ENCODE data around the gene MUC5B. TPM values are rescaled to one million over a fixed set of nuclear protein-coding genes. Genes with fewer than 3 reads are reported as not detected.
"Not testable (repeated sequence)": the region's sequence is repeated elsewhere in the genome, so short reads cannot be mapped to it uniquely, and the experiment has no call there.

MUC5B gene
- not detected for total RNA-seq

DNA sequence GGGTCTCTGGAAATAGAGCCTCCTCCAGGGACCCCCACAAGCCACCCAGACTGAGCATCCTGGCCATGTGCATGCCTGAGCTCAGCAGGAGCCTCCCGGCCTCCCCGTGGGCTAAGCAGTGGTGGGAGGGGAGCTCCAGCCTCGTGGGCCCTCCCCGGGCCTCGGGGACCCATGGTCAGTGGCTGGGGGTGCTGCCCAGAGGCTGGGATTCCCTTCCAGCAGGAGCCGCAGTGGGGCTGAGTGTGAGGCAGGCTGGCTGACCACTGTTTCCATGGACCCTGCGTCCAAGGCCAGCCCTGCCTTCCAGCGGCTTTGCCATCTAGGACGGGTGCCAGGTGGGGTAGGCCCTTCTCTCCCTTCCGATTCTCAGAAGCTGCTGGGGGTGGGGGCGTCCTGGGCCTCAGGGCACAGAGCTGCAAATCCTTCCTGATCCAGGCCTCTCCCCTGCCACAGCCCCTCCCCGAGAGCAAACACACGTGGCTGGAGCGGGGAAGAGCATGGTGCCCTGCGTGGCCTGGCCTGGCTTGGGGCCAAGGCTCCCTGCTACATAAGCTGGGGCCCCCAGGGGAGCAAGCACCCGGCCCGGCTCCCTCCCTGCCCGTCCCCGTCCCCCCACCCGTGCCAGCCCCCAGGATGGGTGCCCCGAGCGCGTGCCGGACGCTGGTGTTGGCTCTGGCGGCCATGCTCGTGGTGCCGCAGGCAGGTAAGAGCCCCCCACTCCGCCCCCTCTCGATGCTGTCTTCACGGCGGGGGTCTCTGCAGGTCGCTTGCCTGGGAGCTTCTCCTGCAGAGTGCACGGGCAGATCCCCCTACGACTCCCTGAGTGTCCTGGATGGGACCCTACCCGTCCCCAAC is at the start of gene MUC5B:
Gene MUC5B, plus strand, starts transcription at position 576 of the 855 bp plus-strand sequence. Its CDS starts 58 bp downstream, at position 634.
- CTCF ChIA-PET, result no interaction called here
- H3K4me1 Mint-ChIP-seq, result no peaks in the 10 kb centered on the region
- POLR2A ChIA-PET, result no interaction called here
- H3K9me3 Mint-ChIP-seq, result no peaks in the 10 kb centered on the region
- H3K36me3 Mint-ChIP-seq (ENCODE audit: low read depth), result no peaks in the 10 kb centered on the region
- no peaks in the 10 kb centered on the region for H3K27me3 Mint-ChIP-seq
- DNase-seq, result no peak
- no peak within 1 kb of the TSS for H3K27ac Mint-ChIP-seq
- no peak within 1 kb of the TSS for H3K4me3 Mint-ChIP-seq

DNA sequence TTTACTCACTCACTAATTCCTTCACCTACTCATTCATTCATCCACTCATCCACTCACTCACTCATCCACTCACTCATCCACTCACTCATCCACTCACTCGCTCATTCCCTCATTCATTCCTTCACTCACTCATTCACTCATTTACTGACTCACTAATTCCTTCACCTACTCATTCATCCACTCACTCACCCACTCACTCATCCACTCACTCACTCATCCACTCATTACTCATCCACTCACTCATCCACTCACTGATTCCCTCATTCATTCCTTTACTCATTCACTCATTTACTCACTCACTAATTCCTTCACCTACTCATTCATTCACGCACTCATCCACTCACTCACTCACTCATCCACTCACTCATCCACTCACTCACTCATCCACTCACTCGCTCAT is 49.5 kb upstream of the MUC5B start:
- DNase-seq; H3K27ac Mint-ChIP-seq; H3K27me3 Mint-ChIP-seq; H3K36me3 Mint-ChIP-seq (ENCODE audit: low read depth); POLR2A ChIA-PET; CTCF ChIA-PET; H3K4me1 Mint-ChIP-seq; H3K4me3 Mint-ChIP-seq: not testable (repeated sequence)
- peaks cover 12% of the 10 kb centered on the region for H3K9me3 Mint-ChIP-seq

DNA sequence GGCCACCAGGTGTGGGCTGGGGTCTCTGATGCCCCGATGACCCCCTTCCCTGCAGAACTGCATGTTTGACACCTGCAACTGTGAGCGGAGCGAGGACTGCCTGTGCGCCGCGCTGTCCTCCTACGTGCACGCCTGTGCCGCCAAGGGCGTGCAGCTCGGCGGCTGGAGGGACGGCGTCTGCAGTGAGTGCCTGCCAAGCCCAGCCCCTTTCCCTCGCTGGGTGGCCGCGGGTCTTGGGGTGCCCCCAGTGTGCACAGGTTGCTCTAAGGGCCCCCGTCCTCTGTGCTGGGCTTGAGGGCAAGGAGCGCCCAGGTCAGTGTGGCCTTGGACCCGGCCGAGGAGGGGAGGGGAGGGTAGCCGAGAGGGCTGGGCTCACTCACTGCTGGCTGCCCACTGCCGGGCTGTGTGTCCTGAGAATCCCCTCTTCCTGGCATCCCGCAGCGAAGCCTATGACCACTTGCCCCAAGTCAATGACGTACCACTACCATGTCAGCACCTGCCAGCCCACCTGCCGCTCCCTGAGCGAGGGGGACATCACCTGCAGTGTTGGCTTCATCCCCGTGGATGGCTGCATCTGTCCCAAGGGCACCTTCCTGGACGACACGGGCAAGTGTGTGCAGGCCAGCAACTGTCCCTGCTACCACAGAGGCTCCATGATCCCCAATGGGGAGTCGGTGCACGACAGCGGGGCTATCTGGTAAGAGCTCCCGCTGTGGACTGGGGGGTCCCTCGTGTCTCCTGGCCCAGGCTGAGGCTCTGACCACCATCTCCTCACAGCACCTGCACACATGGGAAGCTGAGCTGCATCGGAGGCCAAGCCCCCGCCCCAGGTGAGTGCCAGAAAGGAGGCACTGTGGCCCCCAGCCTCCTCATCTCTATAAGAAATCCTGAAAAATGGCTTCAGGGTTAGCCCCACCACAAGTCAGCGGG is 48.2 kb upstream of the MUC5B start:
- no peak overlapping the region for H3K27ac Mint-ChIP-seq
- no peaks in the 10 kb centered on the region for H3K36me3 Mint-ChIP-seq (ENCODE audit: low read depth)
- no peaks in the 10 kb centered on the region for H3K27me3 Mint-ChIP-seq
- CTCF ChIA-PET, result no interaction called here
- POLR2A ChIA-PET, result no interaction called here
- H3K4me1 Mint-ChIP-seq, result no peaks in the 10 kb centered on the region
- peaks cover 12% of the 10 kb centered on the region for H3K9me3 Mint-ChIP-seq
- no peak for DNase-seq
- H3K4me3 Mint-ChIP-seq, result no peak overlapping the region

DNA sequence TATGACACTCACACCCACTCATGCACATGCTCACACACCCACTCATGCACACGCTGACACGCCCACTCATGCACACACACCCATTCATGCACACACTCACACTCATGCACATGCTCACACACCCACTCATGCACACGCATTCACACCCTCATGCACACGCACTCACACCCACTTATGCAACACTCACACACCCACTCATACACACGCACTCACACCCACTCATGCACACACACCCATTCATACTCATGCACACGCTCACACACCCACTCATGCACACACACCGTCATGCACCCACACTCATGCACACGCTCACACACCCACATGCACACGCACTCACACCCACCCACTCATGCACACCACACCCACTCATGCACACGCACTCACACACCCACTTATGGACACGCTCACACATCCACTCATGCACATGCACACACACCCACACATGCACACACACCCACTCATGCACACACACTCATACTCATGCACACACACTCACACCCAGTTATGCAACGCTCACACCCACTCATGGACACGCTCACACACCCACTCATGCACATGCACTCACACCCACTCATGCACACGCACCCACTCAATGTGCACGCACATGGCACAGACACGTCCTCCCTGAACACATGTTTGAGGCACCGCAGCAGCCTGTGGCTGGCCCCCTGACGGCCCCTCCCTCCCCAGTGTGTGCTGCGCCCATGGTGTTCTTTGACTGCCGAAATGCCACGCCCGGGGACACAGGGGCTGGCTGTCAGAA is 47.2 kb upstream of the MUC5B start:
- H3K27ac Mint-ChIP-seq, result no peak overlapping the region
- peaks cover 12% of the 10 kb centered on the region for H3K9me3 Mint-ChIP-seq
- no peak for DNase-seq
- no peaks in the 10 kb centered on the region for H3K4me1 Mint-ChIP-seq
- CTCF ChIA-PET, result no interaction called here
- no peak overlapping the region for H3K4me3 Mint-ChIP-seq
- H3K27me3 Mint-ChIP-seq, result no peaks in the 10 kb centered on the region
- no peaks in the 10 kb centered on the region for H3K36me3 Mint-ChIP-seq (ENCODE audit: low read depth)
- POLR2A ChIA-PET, result no interaction called here

DNA sequence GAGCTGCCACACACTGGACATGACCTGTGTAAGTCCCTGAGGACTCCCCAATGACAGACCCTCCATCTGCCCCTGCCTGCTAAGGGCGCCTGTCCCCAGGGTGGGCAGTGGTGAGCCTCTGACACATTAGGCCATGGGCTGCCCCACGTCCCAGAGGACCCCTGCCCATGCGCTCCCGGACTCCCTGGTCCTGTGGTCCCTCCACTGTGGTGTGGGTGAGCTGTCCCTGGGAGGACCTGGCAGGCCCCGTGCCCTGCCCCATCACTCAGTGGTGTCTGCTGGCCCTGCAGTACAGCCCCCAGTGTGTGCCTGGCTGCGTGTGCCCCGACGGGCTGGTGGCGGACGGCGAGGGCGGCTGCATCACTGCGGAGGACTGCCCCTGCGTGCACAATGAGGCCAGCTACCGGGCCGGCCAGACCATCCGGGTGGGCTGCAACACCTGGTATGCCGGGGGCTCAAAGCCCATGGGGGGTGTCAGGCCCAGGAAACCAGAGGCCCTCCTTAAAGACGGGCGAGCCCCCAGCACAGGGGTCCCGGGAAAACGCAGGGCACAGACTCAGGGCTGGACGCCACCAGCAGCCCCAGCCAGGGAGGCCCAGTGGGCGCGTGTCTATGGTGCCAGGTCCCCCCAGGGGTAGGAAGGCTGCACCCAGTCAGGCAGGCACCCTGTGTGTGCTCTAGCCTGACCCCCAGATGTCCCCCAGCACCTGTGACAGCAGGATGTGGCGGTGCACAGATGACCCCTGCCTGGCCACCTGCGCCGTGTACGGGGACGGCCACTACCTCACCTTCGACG is 46.4 kb upstream of the MUC5B start:
- H3K36me3 Mint-ChIP-seq (ENCODE audit: low read depth), result no peaks in the 10 kb centered on the region
- no peaks in the 10 kb centered on the region for H3K27me3 Mint-ChIP-seq
- ChIA-PET CTCF (no interaction called here), POLR2A (no interaction called here)
- H3K4me3 Mint-ChIP-seq, result no peak overlapping the region
- DNase-seq, result no peak
- H3K9me3 Mint-ChIP-seq, result peaks cover 10% of the 10 kb centered on the region
- H3K4me1 Mint-ChIP-seq, result no peaks in the 10 kb centered on the region
- no peak overlapping the region for H3K27ac Mint-ChIP-seq

DNA sequence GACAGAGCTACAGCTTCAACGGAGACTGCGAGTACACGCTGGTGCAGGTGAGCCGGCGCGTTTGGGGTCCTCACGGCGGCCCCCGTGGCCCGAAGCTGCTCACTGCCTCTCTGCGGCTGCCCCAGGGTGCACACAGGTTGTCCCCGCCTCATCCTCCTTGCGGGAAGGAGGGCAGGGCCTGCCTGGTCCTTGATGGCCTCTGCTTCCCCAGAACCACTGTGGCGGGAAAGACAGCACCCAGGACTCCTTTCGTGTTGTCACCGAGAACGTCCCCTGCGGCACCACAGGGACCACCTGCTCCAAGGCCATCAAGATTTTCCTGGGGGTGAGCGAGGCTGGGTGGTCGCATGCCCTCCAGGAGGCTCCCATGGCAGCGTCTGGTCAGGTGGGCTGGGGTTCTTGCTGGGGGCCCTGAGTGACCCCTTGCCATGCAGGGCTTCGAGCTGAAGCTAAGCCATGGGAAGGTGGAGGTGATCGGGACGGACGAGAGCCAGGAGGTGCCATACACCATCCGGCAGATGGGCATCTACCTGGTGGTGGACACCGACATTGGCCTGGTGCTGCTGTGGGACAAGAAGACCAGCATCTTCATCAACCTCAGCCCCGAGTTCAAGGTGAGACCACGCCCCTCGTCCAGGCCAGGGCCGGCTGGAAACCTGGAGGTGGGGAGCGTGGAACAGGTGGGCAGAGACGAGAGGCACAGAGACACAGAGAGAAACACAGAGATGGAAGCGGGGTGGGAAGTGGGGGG is 45.7 kb upstream of the MUC5B start:
- no peak overlapping the region for H3K27ac Mint-ChIP-seq
- no peaks in the 10 kb centered on the region for H3K36me3 Mint-ChIP-seq (ENCODE audit: low read depth)
- H3K27me3 Mint-ChIP-seq, result no peaks in the 10 kb centered on the region
- ChIA-PET POLR2A (no interaction called here), CTCF (no interaction called here)
- H3K9me3 Mint-ChIP-seq, result peaks cover 7% of the 10 kb centered on the region
- no peak overlapping the region for H3K4me3 Mint-ChIP-seq
- H3K4me1 Mint-ChIP-seq, result no peaks in the 10 kb centered on the region
- no peak for DNase-seq

- H3K36me3 Mint-ChIP-seq (ENCODE audit: low read depth), result no peaks in the 10 kb centered on the region
- CTCF ChIA-PET, result no interaction called here
- POLR2A ChIA-PET, result no interaction called here
- H3K9me3 Mint-ChIP-seq, result peaks cover 7% of the 10 kb centered on the region
- no peak overlapping the region for H3K27ac Mint-ChIP-seq
- H3K27me3 Mint-ChIP-seq, result no peaks in the 10 kb centered on the region
- H3K4me1 Mint-ChIP-seq, result no peaks in the 10 kb centered on the region
- DNase-seq, result no peak
- H3K4me3 Mint-ChIP-seq, result no peak overlapping the region
Measured at GRCh38 chr11:1177771-1178090, 45.1 kb upstream of the MUC5B start.

DNA sequence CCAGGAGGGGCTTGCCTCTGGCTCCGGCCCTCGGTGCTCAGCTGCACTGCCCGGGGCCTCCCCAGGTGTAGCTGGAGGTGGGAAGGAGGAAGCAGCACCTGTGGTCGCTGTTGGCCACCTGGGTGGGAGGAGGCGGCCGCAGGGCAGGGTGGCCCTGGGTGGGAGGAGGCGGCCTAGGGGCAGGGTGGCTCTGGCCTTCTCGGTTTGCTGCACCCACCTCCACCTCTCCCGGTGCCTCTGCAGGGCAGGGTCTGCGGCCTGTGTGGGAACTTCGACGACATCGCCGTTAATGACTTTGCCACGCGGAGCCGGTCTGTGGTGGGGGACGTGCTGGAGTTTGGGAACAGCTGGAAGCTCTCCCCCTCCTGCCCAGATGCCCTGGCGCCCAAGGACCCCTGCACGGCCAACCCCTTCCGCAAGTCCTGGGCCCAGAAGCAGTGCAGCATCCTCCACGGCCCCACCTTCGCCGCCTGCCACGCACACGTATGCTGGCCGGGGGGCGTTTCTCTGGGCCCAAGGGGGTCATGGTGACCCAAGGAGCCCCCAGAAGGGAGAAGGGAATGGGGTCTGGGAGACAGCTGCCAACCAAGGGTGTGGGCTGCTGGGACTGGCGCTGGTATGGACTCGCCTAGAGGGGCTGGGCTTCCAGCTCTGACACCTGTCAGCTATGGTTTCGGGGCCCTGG is 44.5 kb upstream of the MUC5B start:
- no peaks in the 10 kb centered on the region for H3K36me3 Mint-ChIP-seq (ENCODE audit: low read depth)
- POLR2A ChIA-PET, result no interaction called here

GRCh38 chr11:1178906-1179305 is 44.0 kb upstream of the MUC5B start:
- Mint-ChIP-seq H3K27me3 (no peaks in the 10 kb centered on the region), H3K4me3 (no peak overlapping the region), H3K27ac (no peak overlapping the region), H3K36me3 (ENCODE audit: low read depth) (no peaks in the 10 kb centered on the region), H3K9me3 (peaks cover 7% of the 10 kb centered on the region), H3K4me1 (no peaks in the 10 kb centered on the region)
- DNase-seq, result no peak
- ChIA-PET POLR2A (no interaction called here), CTCF (interaction anchor here (0.7 kb wide), 1 partner anchor 24 kb away, joined by 5 read pairs; no protein-coding TSS in a partner anchor)

More for the DNA sequence above, 44.5 kb upstream of the MUC5B start:
- H3K4me1 Mint-ChIP-seq, result no peaks in the 10 kb centered on the region
- CTCF ChIA-PET, result no interaction called here
- H3K4me3 Mint-ChIP-seq, result no peak overlapping the region
- H3K9me3 Mint-ChIP-seq, result peaks cover 7% of the 10 kb centered on the region
- DNase-seq, result no peak
- H3K27ac Mint-ChIP-seq, result no peak overlapping the region
- H3K27me3 Mint-ChIP-seq, result no peaks in the 10 kb centered on the region

DNA sequence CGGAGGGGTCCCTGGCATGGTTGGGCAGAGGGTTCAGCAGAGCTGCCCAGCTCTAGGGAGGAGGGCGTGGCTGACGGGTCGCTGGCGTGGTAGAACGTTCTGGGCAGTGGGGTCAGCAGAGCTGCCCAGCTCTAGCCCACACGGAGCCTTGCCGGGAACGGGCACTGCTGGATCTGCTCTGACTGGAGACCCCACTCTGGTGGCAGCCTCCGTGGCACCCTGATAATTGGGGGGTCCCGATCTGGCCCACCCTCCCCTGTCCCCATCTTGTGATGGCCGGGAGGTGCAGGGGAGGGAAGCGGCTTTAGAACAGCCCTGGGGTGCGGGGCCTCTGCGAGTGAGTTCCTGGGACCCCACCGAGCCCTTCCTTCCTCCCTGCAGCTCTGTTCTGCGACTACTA is 43.2 kb upstream of the MUC5B start:
- H3K36me3 Mint-ChIP-seq (ENCODE audit: low read depth), result no peaks in the 10 kb centered on the region
- H3K4me3 Mint-ChIP-seq, result no peak overlapping the region
- no peak overlapping the region for H3K27ac Mint-ChIP-seq
- no peaks in the 10 kb centered on the region for H3K4me1 Mint-ChIP-seq
- DNase-seq, result no peak
- H3K27me3 Mint-ChIP-seq, result no peaks in the 10 kb centered on the region
- peaks cover 7% of the 10 kb centered on the region for H3K9me3 Mint-ChIP-seq
- ChIA-PET POLR2A (no interaction called here), CTCF (interaction anchor here (0.7 kb wide), 1 partner anchor 23 kb away, joined by 5 read pairs; no protein-coding TSS in a partner anchor)

DNA sequence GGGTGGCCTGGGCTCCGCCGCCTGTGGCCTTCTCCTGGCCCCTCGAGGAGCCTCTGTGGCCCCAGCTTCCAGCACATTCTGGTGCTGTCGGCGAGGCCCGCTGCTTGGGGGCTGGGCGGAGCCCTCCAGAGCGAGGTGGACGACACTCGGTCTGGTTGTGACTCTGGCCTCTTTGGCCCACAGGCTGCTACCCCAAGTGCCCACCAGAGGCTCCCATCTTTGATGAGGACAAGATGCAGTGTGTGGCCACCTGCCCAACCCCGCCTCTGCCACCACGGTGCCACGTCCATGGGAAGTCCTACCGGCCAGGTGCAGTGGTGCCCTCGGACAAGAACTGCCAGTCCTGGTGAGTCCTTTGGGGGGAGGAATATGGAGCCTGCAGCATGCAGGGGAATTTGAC is 42.7 kb upstream of the MUC5B start:
- Mint-ChIP-seq H3K9me3 (peaks cover 7% of the 10 kb centered on the region), H3K27me3 (no peaks in the 10 kb centered on the region), H3K4me3 (no peak overlapping the region), H3K27ac (no peak overlapping the region), H3K36me3 (ENCODE audit: low read depth) (no peaks in the 10 kb centered on the region), H3K4me1 (no peaks in the 10 kb centered on the region)
- no peak for DNase-seq
- ChIA-PET POLR2A (no interaction called here), CTCF (no interaction called here)
